Activated B cell treated with CpG ODN at 0.5 μM for 24 hours (primary cell): ENCODE results near the gene BUB1B. TPM values are rescaled to one million over a fixed set of nuclear protein-coding genes. Genes with fewer than 3 reads are reported as not detected.

ENCODE experiments used
- ATAC-seq: fragments of 200-7000 bp; cut with Tn5 transposase; one replicate; pipeline ENCODE4 v1.10.0; 2021; ENCODE audit warnings: low read depth, mild to moderate bottlenecking, moderate library complexity
- CTCF ChIA-PET: fragments of 350-600 bp; sonication (Branson Sonifier 250); formaldehyde crosslinking; loops from one replicate; lab custom pipeline; 2021; ENCODE audit warnings: antibody characterized with exemption; lab: Charles Lee
- POLR2A ChIA-PET: fragments of 350-600 bp; sonication (Branson Sonifier 250); formaldehyde crosslinking; loops from one replicate; lab custom pipeline; 2021; ENCODE audit warnings: antibody characterized with exemption; lab: Charles Lee
- DNase-seq: peaks from one replicate; pipeline ENCODE4 v3.0.0; 2022
- H3K27ac Mint-ChIP-seq: one replicate; pipeline ENCODE4 v1.8.0; 2020; ENCODE audit warnings: mixed read lengths
- H3K27me3 Mint-ChIP-seq: one replicate; pipeline ENCODE4 v1.8.0; 2021; ENCODE audit warnings: mixed read lengths
- H3K36me3 Mint-ChIP-seq: one replicate; pipeline ENCODE4 v1.8.0; 2021; ENCODE audit warnings: low read depth, mixed read lengths
- H3K4me1 Mint-ChIP-seq: one replicate; pipeline ENCODE4 v1.8.0; 2021; ENCODE audit warnings: mixed read lengths
- H3K4me3 Mint-ChIP-seq: one replicate; pipeline ENCODE4 v1.8.0; 2020; ENCODE audit warnings: mild to moderate bottlenecking, mixed read lengths
- H3K9me3 Mint-ChIP-seq: one replicate; pipeline ENCODE4 v1.8.0; 2020; ENCODE audit warnings: mixed read lengths
- CTCF ChIP-seq: fragments of 200-600 bp; IDR thresholded peaks from one replicate; pipeline ENCODE4 v1.8.0; 2022; ENCODE audit warnings: antibody characterized with exemption, mild to moderate bottlenecking
- intact Hi-C: fragments of 100-400 bp; cut with micrococcal nuclease; formaldehyde crosslinking; loops from one replicate; pipeline ENCODE4 v1.15.1; 2024
- total RNA-seq: library from RNA; stranded (reverse); gene quantifications from 2 replicates; pipeline ENCODE4 v1.2.3, GENCODE V29; 2022

The BUB1B gene
- total RNA-seq, 1 donor from 2014 or later: 3.9 TPM

DNA sequence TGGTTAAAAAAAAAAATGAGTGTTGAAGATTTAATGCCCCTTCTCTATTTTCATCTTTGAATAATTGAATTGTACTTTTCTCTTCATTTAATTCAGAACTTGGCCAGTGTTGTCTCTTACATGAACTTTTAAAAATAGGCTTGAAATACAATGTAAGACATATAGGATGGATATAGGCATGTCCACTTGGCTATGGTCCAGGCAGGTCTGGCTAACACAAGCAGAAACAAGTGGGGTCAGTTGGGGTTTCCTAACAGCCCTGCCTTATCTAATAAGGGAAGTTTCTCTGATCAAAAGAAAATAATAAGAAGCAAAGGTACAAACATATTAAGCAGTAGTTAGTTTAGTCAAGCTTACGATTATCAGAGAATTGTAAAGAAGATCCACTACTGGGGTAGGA is 58.9 kb downstream of the BUB1B start:
- H3K4me1 Mint-ChIP-seq: no peaks in the 10 kb centered on the region
- DNase-seq (no peak), ATAC-seq (no peak)
- ChIA-PET CTCF (interaction anchor here (0.9 to 6.4 kb wide), 3 partner anchors 16 to 173 kb away, joined by 3 to 228 read pairs (median 77); no protein-coding TSS in a partner anchor), POLR2A (interaction anchor here (0.5 kb wide), 1 partner anchor 180 kb away, joined by 5 read pairs; no protein-coding TSS in a partner anchor)
- intact Hi-C loops: loop anchor here (5.0 kb wide), 1 partner anchor 202 kb away; no protein-coding TSS in a partner anchor
- H3K4me3 Mint-ChIP-seq: no peak overlapping the region
- no peaks in the 10 kb centered on the region for H3K9me3 Mint-ChIP-seq
- H3K27ac Mint-ChIP-seq: no peak overlapping the region
- H3K27me3 Mint-ChIP-seq: no peaks in the 10 kb centered on the region
- no peak for TF ChIP-seq CTCF
- H3K36me3 Mint-ChIP-seq: no peaks in the 10 kb centered on the region

DNA sequence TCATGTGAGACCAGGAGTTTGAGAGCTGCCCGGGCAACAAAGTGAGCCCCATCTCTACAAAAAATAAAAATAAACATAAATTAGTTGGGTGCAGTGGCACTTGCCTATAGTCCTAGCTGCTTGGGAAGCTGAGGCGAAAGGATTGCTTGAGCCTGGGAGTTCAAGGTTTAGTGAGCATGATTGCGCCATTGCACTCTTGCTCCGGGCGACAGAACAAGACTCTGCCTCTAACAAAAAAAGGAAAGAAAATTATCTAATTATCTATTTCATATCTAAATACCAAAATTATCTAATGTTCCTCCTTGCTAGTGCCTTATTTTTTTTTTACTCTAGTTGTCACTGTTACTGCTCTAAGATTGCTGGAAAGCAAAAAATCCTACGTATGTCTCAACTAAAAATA is 61.3 kb downstream of the BUB1B start:
- ChIA-PET CTCF (interaction anchor here (0.7 to 1.2 kb wide), 3 partner anchors 41 to 284 kb away, joined by 3 to 4 read pairs (median 3); no protein-coding TSS in a partner anchor), POLR2A (interaction anchor here (0.6 kb wide), 1 partner anchor 20 kb away, joined by 3 read pairs; no protein-coding TSS in a partner anchor)
- Mint-ChIP-seq H3K27ac (no peak overlapping the region), H3K36me3 (no peaks in the 10 kb centered on the region), H3K9me3 (no peaks in the 10 kb centered on the region), H3K4me3 (no peak overlapping the region), H3K4me1 (no peaks in the 10 kb centered on the region), H3K27me3 (no peaks in the 10 kb centered on the region)
- ATAC-seq (no peak), DNase-seq (no peak)
- TF ChIP-seq CTCF: no peak
- intact Hi-C loops: no loop called here

DNA sequence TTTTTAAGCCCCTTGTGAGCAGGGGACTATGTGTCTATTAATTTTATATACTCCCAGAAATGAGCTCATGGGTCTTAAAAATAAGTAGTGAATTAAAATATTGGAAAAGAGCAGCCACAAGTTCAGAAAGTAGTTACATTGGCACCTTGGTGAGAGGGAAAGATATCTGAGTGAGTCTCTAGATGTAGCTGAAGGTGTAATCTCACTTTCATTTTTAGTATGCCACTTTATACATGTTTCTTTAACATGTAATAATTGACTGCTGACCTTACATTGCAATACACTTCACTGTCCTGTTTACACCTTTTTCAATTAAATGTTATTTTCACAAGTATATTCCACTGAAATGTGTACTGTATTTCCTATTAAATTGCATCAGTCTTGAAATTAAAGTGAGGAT is 65.9 kb downstream of the BUB1B start:
- H3K4me1 Mint-ChIP-seq: no peaks in the 10 kb centered on the region
- H3K27ac Mint-ChIP-seq: no peak overlapping the region
- no peaks in the 10 kb centered on the region for H3K36me3 Mint-ChIP-seq
- no peaks in the 10 kb centered on the region for H3K27me3 Mint-ChIP-seq
- ChIA-PET CTCF (interaction anchor here (2.6 to 2.8 kb wide), 2 partner anchors 9 to 48 kb away, joined by 7 to 13 read pairs; no protein-coding TSS in a partner anchor), POLR2A (interaction anchor here (0.9 kb wide), 1 partner anchor 12 kb away, joined by 6 read pairs; no protein-coding TSS in a partner anchor)
- ATAC-seq: no peak
- intact Hi-C loops: no loop called here
- no peaks in the 10 kb centered on the region for H3K9me3 Mint-ChIP-seq
- no peak for DNase-seq
- H3K4me3 Mint-ChIP-seq: no peak overlapping the region
- no peak for TF ChIP-seq CTCF

DNA sequence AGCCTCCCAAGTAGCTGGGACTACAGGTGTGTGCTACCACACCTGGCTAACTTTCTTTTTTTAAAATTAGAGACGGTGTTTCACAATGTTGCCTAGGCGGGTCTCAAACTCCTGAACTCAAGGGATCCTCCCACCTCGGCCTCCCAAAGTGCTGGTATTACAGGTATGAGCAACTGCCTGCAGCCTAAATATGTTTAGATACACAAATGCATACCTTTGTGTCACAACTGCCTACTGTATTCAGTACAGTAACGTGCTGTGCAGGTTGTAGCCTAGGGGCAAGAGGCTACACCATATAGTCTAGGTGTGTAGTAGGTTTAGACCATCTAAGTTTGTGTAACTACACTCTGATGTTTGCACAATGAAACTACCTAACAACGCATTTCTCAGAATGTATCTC is 68.4 kb downstream of the BUB1B start:
- Mint-ChIP-seq H3K4me3 (no peak overlapping the region), H3K36me3 (no peaks in the 10 kb centered on the region), H3K4me1 (peaks cover 2% of the 10 kb centered on the region), H3K27me3 (no peaks in the 10 kb centered on the region), H3K27ac (no peak overlapping the region), H3K9me3 (no peaks in the 10 kb centered on the region)
- ChIA-PET POLR2A (no interaction called here), CTCF (interaction anchor here (2.6 kb wide), 1 partner anchor 11 kb away, joined by 7 read pairs; no protein-coding TSS in a partner anchor)
- TF ChIP-seq CTCF: no peak
- intact Hi-C loops: no loop called here
- ATAC-seq (no peak), DNase-seq (no peak)

DNA sequence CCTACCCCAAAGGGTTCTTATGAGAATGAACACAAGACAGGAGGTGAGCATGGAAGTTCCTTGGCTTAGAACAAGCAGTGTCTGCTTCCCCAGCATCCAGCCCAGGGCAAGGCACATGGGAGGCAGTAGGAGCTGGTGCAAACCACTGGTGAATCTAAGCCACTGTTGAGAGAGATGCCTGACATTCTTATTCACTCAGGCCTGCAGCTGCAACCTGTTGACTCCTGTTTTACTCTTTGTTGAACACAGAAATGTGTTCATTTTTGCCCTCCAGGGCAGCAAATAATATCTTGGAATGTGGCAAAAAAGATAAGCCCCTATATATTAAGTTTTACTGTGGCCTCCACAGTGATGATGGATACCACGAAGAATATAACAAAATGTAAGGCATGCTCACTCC is 69.1 kb downstream of the BUB1B start:
- TF ChIP-seq CTCF: no peak
- no peak overlapping the region for H3K4me3 Mint-ChIP-seq
- ChIA-PET CTCF (interaction anchor here (1.0 kb wide), 1 partner anchor 49 kb away, joined by 3 read pairs; no protein-coding TSS in a partner anchor), POLR2A (interaction anchor here (1.1 kb wide), 1 partner anchor 9 kb away, joined by 3 read pairs; the partner anchor contains the start of gene PAK6)
- no peaks in the 10 kb centered on the region for H3K9me3 Mint-ChIP-seq
- DNase-seq (no peak), ATAC-seq (no peak)
- H3K4me1 Mint-ChIP-seq: peaks cover 8% of the 10 kb centered on the region
- no peak overlapping the region for H3K27ac Mint-ChIP-seq
- no peaks in the 10 kb centered on the region for H3K27me3 Mint-ChIP-seq
- no peaks in the 10 kb centered on the region for H3K36me3 Mint-ChIP-seq
- intact Hi-C loops: no loop called here
